GM12872 (cell line): ENCODE results near the gene MED16.

ENCODE experiments used
- TF ChIP-seq, protein P1 (sequence below): IDR thresholded peaks from 3 replicates; pipeline ENCODE4 v1.5.1; 2011; ENCODE audit warnings: low read depth, mild to moderate bottlenecking, low read length, moderate library complexity; ENCODE audit not compliant: insufficient read depth

The MED16 gene

DNA sequence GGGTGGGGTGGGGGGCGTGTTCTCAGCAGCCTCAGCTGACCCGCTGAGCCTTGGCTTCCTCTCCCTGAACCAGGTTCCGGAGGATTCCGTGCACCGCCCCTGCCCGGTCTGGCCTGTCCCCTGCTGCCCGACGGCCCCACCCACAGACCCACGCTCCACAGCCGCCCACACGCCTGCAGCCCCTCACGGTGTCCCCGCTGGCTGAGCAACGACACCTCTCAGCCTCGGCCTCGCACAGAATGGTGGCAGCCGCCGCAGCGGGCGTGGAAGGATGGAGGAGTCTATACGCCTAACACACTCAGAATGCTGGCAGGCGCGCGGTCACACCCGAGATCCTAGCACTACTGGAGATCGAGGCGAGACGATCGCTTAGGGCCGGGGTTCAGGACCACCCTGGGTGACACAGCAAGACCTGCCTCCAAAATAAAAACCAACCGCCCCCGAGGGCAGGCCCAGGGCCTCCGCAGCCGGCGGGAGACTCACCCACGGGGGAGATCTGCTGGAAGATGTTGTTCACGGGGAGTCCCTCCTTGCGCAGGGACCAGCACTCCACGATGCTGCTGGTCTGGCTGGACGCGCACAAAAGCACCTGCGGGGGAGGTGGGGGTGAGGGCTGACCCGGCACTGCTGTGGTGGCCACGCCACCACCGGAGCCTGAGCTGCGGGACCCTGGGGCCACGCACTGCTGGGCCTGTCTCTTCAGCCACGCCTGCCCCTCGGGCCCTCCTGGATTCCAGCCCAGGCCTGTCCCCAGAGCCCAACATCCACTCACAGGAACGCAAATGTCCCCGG is 8.4 kb downstream of the MED16 start:
- TF ChIP-seq, protein P1, sequence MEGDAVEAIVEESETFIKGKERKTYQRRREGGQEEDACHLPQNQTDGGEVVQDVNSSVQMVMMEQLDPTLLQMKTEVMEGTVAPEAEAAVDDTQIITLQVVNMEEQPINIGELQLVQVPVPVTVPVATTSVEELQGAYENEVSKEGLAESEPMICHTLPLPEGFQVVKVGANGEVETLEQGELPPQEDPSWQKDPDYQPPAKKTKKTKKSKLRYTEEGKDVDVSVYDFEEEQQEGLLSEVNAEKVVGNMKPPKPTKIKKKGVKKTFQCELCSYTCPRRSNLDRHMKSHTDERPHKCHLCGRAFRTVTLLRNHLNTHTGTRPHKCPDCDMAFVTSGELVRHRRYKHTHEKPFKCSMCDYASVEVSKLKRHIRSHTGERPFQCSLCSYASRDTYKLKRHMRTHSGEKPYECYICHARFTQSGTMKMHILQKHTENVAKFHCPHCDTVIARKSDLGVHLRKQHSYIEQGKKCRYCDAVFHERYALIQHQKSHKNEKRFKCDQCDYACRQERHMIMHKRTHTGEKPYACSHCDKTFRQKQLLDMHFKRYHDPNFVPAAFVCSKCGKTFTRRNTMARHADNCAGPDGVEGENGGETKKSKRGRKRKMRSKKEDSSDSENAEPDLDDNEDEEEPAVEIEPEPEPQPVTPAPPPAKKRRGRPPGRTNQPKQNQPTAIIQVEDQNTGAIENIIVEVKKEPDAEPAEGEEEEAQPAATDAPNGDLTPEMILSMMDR: no peak

DNA sequence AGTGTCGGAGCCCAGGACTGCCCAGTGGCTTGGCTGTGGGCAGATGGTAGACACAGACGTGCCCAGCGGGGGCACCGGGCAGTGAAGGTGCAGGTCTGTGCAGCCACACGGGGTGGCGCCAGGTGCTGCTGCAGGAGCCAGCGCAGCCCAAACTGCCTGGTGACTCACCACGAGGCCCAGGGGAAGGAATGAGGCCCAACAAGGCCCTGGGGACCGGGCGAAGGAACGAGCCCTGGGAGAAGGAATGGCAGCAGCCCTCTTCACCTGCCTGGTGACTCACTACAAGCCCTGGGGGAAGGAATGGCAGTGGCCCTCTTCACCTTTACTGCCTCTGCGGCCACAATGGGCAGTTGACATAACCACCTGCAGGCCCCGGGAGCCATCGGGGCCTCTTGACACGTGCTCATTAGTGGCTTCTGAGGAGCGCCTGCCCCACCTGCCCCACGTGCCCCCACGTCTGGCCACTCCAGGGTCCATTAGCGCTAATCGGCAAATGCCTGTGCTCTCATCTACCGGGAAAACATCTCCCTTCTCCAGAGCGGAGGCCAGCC is 9.3 kb downstream of the MED16 start:
- TF ChIP-seq, protein P1: no peak

DNA sequence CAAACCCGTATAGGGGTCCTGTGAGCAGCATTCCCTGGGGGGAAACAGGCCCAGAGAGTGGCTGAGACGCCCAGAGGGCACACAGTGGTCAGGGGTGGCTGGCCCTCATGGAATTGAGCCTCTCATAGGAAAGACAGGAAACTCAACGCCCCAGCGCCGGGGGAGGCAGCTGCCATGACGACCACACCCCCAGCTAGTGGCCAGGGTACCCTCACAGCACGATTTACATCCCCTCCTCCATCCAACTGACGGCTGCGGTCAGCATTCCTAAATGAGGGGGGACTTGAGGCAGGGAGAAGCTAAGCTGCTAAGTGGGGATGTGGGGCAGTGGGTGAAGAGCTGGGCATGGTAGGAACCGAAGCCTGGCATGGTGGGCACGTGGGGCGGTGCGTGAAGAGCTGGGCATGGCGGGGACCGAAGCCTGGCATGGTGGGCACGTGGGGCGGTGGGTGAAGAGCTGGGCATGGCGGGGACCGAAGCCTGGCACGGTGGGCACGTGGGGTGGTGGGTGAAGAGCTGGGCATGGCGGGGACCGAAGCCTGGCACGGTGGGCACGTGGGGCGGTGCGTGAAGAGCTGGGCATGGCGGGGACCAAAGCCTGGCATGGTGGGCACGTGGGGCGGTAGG is 10.0 kb downstream of the MED16 start:
- TF ChIP-seq, protein P1: no peak

DNA sequence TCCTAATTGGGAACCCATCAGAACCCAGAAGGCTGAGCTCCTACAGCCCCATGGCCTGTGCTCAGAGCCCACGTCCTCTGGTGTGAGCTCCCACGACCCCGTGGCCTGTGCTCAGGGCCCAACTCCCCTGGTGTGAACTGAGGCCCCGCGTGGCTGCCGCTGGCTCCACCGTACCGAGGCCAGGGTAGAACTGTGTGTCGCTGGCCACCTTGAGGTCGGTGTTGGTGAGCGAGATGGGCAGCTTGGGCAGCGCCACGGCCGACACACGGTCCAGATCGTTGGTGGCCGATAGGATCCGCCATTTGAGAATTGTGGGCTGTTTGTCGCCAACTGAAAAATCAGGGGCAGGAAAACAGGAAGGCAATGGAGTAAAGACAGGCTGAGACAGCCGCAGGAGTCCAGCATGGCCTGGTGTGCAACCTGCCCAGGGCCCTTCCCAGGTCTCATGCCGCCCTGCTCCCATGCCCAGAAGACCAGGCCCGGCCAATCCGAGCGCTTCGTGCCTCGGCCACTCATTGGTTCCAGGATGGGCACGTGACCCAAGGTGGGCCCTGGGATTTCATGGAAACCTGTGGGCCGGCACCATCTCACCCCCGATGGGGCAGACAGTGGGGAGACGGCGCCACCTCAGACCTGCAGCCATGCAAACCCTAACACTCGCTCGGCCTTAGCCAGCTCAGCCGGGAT is 11.5 kb downstream of the MED16 start:
- TF ChIP-seq, protein P1: no peak

DNA sequence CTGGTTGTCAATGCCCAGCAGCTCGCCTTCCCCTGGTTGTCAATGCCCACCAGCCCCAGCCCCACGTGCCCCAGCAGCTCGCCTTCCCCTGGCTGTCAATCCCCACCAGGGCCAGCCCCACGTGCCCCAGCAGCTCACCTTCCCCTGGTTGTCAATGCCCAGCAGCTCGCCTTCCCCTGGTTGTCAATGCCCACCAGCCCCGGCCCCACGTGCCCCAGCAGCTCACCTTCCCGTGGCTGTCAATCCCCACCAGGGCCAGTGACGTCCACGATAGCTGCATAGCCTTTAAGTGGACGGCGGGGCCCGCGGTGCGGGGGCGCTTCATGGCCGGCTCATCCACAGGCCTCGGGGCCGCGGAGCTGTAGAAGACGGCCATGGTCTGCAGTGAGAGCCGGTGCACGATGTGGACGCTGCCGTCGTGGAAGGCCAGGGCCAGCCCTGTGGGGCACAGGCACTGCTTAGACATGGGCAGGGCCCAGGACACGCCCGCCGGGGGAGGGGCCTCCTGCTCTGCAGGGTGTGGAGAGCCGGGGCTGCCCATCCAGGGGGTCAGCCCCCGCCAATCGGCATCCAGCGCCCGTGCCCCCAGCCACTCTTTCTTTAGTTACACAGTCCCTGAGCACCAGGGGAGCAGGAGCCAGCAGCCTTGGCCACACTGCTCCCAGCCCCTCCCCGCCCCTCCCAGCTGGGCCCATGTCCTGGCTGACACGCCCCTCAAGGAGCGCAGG is 13.1 kb downstream of the MED16 start:
- TF ChIP-seq, protein P1: no peak

DNA sequence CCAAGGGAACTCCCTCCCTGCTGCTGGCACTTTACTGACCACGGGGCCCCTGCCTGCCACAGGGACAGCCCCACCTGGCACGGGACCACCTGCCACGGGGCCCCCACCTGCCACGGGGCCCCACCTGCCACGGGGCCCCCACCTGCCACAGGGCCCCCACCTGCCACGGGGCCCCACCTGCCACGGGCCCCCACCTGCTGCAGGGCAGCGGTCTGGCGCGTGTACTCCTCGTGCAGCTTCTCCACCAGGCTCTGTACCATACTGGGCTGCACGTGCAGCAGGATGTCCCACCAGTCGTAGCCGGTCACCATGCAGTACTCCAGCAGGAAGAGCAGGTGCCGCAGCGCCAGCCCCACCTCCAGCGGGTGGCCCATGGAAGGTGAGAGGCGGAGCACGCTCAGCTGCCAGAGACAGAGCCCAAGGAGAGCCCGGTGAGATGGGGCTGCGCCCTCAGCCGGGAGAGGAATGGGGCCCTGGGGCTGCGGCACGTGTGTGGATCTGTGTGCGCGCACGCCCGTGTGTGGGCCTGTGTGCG is 16.1 kb downstream of the MED16 start:
- TF ChIP-seq, protein P1: no peak
